Right cardiac atrium (tissue), 5 donors: ENCODE measurements around the gene HNRNPA1L2. TPM values are rescaled to one million over a fixed set of nuclear protein-coding genes. Genes with fewer than 3 reads are reported as not detected.
A peak's percentile ranks its signal among the peaks of the same experiment; 100 is the strongest.
"Not testable (repeated sequence)": the region's sequence is repeated elsewhere in the genome, so short reads cannot be mapped to it uniquely, and the experiment has no call there.

Experiments
- ATAC-seq, 2 donors: fragments of 200-7000 bp; cut with Tn5 transposase; one replicate each; pipeline versions ENCODE4 v1.8.0 to v1.9.1; 2020; ENCODE audit warnings: moderate library complexity in 2 of 2, mild to moderate bottlenecking in 1 of 2
- DNase-seq, 3 donors: peaks; one replicate each; pipeline ENCODE4 v3.0.0-alpha.2; 2020
- H3K27ac ChIP-seq: one replicate; pipeline ENCODE4 v1.5.1; 2013; ENCODE audit warnings: mild to moderate bottlenecking, low read length, control low read depth, moderate library complexity
- H3K27me3 ChIP-seq: one replicate; pipeline ENCODE4 v1.6.1; 2013; ENCODE audit not compliant: control insufficient read depth, insufficient read depth
- H3K4me1 ChIP-seq: one replicate; pipeline ENCODE4 v1.6.1; 2013; ENCODE audit warnings: low read length; ENCODE audit not compliant: control insufficient read depth, insufficient read depth
- H3K4me3 ChIP-seq: one replicate; pipeline ENCODE4 v1.5.1; 2013; ENCODE audit warnings: low read length, control low read depth
- H3K9me3 ChIP-seq: one replicate; pipeline ENCODE4 v1.6.1; 2013; ENCODE audit warnings: low read length; ENCODE audit not compliant: control insufficient read depth
- WGBS: extraction: QIAGEN DNeasy Blood & Tissue Kit; methylation state at CpG from one replicate; pipeline ENCODE4 v1.1.7; 2013; 5-methylcytosine and 5-hydroxymethylcytosine counted together
- intact Hi-C, 4 donors: fragments of 100-400 bp; cut with DNase I; formaldehyde crosslinking; loops; one replicate each; pipeline versions ENCODE4 v1.11.0 to v1.14.0; 2022 to 2023
- polyA plus RNA-seq: library from polyadenylated mRNA; stranded (reverse); fragments of 200-250 nt; gene quantifications from one replicate; pipeline ENCODE4 v1.2.3, GENCODE V29; 2013
- total RNA-seq, 4 donors: library from RNA; stranded (reverse); fragmentation: NEBNext Ultra II Directional; extraction: Animal tissue kit (Norgen Biotek cat#: 25700); gene quantifications; one replicate each; pipeline ENCODE4 v1.2.1, GENCODE V29; 2021
- donor health status: healthy with polysubstance abuse.
- donor health status: DM: no; HTN: yes; CAD: no.
- donor health status: DM: no; HTN: no; CAD: no.
- donor health status: DM: no; HTN: yes; CAD: no; lungs with severe emphysema.
- donor health status: DM: yes; HTN: yes; CAD: no.

Gene HNRNPA1L2
- total and polyA plus RNA-seq, 5 donors: 3.4 to 6.3 (median 5.1) TPM

GRCh38 chr13:52650731-52651130 lies 8.5 kb downstream of the HNRNPA1L2 start:
- Histone ChIP-seq H3K27ac (no peak overlapping the region), H3K4me1 (peaks cover 4% of the 10 kb centered on the region), H3K4me3 (peak overlapping the region; percentile 99), H3K9me3 (no peaks in the 10 kb centered on the region), H3K27me3 (no peaks in the 10 kb centered on the region)
- intact Hi-C loops: no loop called here
- 70% methylated on average over 6 of the region's 6 CpGs for WGBS
- no peak for ATAC-seq
- DNase-seq: no peak

GRCh38 chr13:52651897-52652195 lies 9.6 kb downstream of the HNRNPA1L2 start:
- under 1% methylated on average over 7 of the region's 7 CpGs for WGBS
- ATAC-seq (peak; percentile 39 to 65), DNase-seq (no peak)
- Histone ChIP-seq H3K9me3 (no peaks in the 10 kb centered on the region), H3K27ac (peak overlapping the region; percentile 99), H3K4me3 (peak overlapping the region; percentile 99), H3K4me1 (peaks cover 4% of the 10 kb centered on the region), H3K27me3 (no peaks in the 10 kb centered on the region)
- intact Hi-C loops: no loop called here

GRCh38 chr13:52652196-52652979 lies 10.2 kb downstream of the HNRNPA1L2 start, which contains the start of gene SUGT1:
SUGT1 (plus strand) TSS chr13:52652836; CDS start chr13:52652921, 85 bp downstream.
- WGBS: under 1% methylated on average over 61 of the region's 61 CpGs
- H3K4me1 ChIP-seq: peaks cover 4% of the 10 kb centered on the region
- intact Hi-C loops: no loop called here

GRCh38 chr13:52652980-52653303 lies 10.7 kb downstream of the HNRNPA1L2 start:
- Histone ChIP-seq H3K9me3 (no peaks in the 10 kb centered on the region), H3K27ac (peak overlapping the region; percentile 99), H3K27me3 (no peaks in the 10 kb centered on the region), H3K4me1 (peaks cover 4% of the 10 kb centered on the region), H3K4me3 (peak overlapping the region; percentile 99)
- intact Hi-C loops: no loop called here
- no peak for DNase-seq
- peak; percentile 22 to 42 for ATAC-seq
- under 1% methylated on average over 18 of the region's 18 CpGs for WGBS

More at GRCh38 chr13:52652196-52652979, 10.2 kb downstream of the HNRNPA1L2 start, which contains the start of gene SUGT1:
- peak; percentile 99 for DNase-seq
- no peaks in the 10 kb centered on the region for H3K27me3 ChIP-seq
- H3K27ac ChIP-seq: peak within 1 kb of the TSS; percentile 99
- H3K4me3 ChIP-seq: peak within 1 kb of the TSS; percentile 99
- H3K9me3 ChIP-seq: no peaks in the 10 kb centered on the region
- ATAC-seq: peak; percentile 100

- no peak for DNase-seq
- Histone ChIP-seq H3K9me3 (no peaks in the 10 kb centered on the region), H3K4me1 (no peaks in the 10 kb centered on the region), H3K4me3 (no peak overlapping the region), H3K27me3 (no peaks in the 10 kb centered on the region), H3K27ac (no peak overlapping the region)
- 90% methylated on average over 2 of the region's 2 CpGs for WGBS
- intact Hi-C loops: no loop called here
- no peak for ATAC-seq
Measured at GRCh38 chr13:52659340-52659739, 17.1 kb downstream of the HNRNPA1L2 start.

GRCh38 chr13:52664272-52664671 lies 22.0 kb downstream of the HNRNPA1L2 start:
- intact Hi-C loops: no loop called here
- DNase-seq (no peak), ATAC-seq (no peak)
- H3K27ac ChIP-seq: no peak overlapping the region
- no peak overlapping the region for H3K4me3 ChIP-seq
- H3K4me1 ChIP-seq: no peaks in the 10 kb centered on the region
- H3K27me3 ChIP-seq: no peaks in the 10 kb centered on the region
- 97% methylated on average over 4 of the region's 4 CpGs for WGBS
- no peaks in the 10 kb centered on the region for H3K9me3 ChIP-seq

GRCh38 chr13:52665325-52665724 lies 23.1 kb downstream of the HNRNPA1L2 start:
- no peak for ATAC-seq

GRCh38 chr13:52669677-52670076 lies 27.4 kb downstream of the HNRNPA1L2 start:
- Histone ChIP-seq H3K4me3 (no peak overlapping the region), H3K27me3 (no peaks in the 10 kb centered on the region), H3K27ac (no peak overlapping the region), H3K4me1 (no peaks in the 10 kb centered on the region), H3K9me3 (no peaks in the 10 kb centered on the region)
- intact Hi-C loops: no loop called here
- ATAC-seq (no peak), DNase-seq (no peak)
- whole genome bisulfite sequencing: 71% methylated on average over 2 of the region's 2 CpGs

More at GRCh38 chr13:52665325-52665724, 23.1 kb downstream of the HNRNPA1L2 start:
- no peak overlapping the region for H3K27ac ChIP-seq
- no peak overlapping the region for H3K4me3 ChIP-seq
- H3K27me3 ChIP-seq: no peaks in the 10 kb centered on the region
- H3K4me1 ChIP-seq: no peaks in the 10 kb centered on the region
- no peak for DNase-seq
- no peaks in the 10 kb centered on the region for H3K9me3 ChIP-seq
- intact Hi-C loops: no loop called here

- DNase-seq (no peak), ATAC-seq (no peak)
- Histone ChIP-seq H3K4me1 (no peaks in the 10 kb centered on the region), H3K9me3 (no peaks in the 10 kb centered on the region), H3K27me3 (no peaks in the 10 kb centered on the region), H3K4me3 (no peak overlapping the region), H3K27ac (no peak overlapping the region)
- intact Hi-C loops: no loop called here
- WGBS: 97% methylated on average over 8 of the region's 8 CpGs
Measured at GRCh38 chr13:52670726-52671125, 28.5 kb downstream of the HNRNPA1L2 start.

GRCh38 chr13:52673465-52673864 lies 31.2 kb downstream of the HNRNPA1L2 start:
- H3K27ac ChIP-seq: no peak overlapping the region
- no peaks in the 10 kb centered on the region for H3K9me3 ChIP-seq
- WGBS: 95% methylated on average over 1 of the region's 1 CpG
- no peak overlapping the region for H3K4me3 ChIP-seq
- DNase-seq (no peak), ATAC-seq (no peak)
- no peaks in the 10 kb centered on the region for H3K27me3 ChIP-seq
- intact Hi-C loops: no loop called here
- H3K4me1 ChIP-seq: no peaks in the 10 kb centered on the region

GRCh38 chr13:52677823-52678222 lies 35.6 kb downstream of the HNRNPA1L2 start:
- DNase-seq (no peak), ATAC-seq (no peak)
- Histone ChIP-seq H3K9me3 (no peaks in the 10 kb centered on the region), H3K27me3 (no peaks in the 10 kb centered on the region), H3K4me3 (no peak overlapping the region), H3K27ac (no peak overlapping the region), H3K4me1 (no peaks in the 10 kb centered on the region)
- intact Hi-C loops: no loop called here
- WGBS: 93% methylated on average over 1 of the region's 1 CpG

- DNase-seq, H3K4me1 ChIP-seq, H3K27ac ChIP-seq, intact Hi-C loops, ATAC-seq, H3K27me3 ChIP-seq, H3K9me3 ChIP-seq, H3K4me3 ChIP-seq: not testable (repeated sequence)
- 90% methylated on average over 9 of the region's 9 CpGs for WGBS
Measured at GRCh38 chr13:52685806-52686205, 43.6 kb downstream of the HNRNPA1L2 start.
